GM12891 (cell line): Measurements from ENCODE around the gene STAG3.
"Not testable (repeated sequence)": the region's sequence is repeated elsewhere in the genome, so short reads cannot be mapped to it uniquely, and the experiment has no call there.

Experiments
- DNase-seq: peaks from one replicate; pipeline ENCODE4 v3.0.0; 2011; ENCODE audit warnings: low spot score; ENCODE audit not compliant: insufficient read length
- FAIRE-seq: peaks from 2 replicates; lab custom pipeline; 2011; peaks lifted over from hg19 to GRCh38; lab: Jason Lieb, UNC
- PAX5 ChIP-seq: IDR thresholded peaks from 2 replicates; pipeline ENCODE4 v1.6.1; 2011; ENCODE audit warnings: low read length, moderate library complexity, mild to moderate bottlenecking; ENCODE audit not compliant: insufficient read depth, severe bottlenecking
- POLR2AphosphoS5 ChIP-seq: IDR thresholded peaks from 2 replicates; pipeline ENCODE4 v1.6.1; 2011; ENCODE audit warnings: low read depth, low read length, control low read depth
- SPI1 ChIP-seq: IDR thresholded peaks from 2 replicates; pipeline ENCODE4 v1.6.1; 2011; ENCODE audit warnings: low read depth, low read length, control low read depth
- TAF1 ChIP-seq: IDR thresholded peaks from 2 replicates; pipeline ENCODE4 v1.6.1; 2011; ENCODE audit warnings: low read depth, low read length, control low read depth

STAG3 gene

GRCh38 chr7:100248483-100248882 is 70.8 kb downstream of the STAG3 start:
- no peak for TF ChIP-seq PAX5
- no peak for TF ChIP-seq TAF1
- DNase-seq (no peak), FAIRE-seq (no peak)

GRCh38 chr7:100257017-100257416 is 79.3 kb downstream of the STAG3 start:
- FAIRE-seq (no peak), DNase-seq (no peak)
- TF ChIP-seq SPI1 (no peak), POLR2AphosphoS5 (no peak)

- not testable (repeated sequence) for DNase-seq, FAIRE-seq
These were observed 82.3 kb downstream of the STAG3 start for GRCh38 chr7:100259984-100260383.

- not testable (repeated sequence) for FAIRE-seq, DNase-seq
These were observed 85.2 kb downstream of the STAG3 start for GRCh38 chr7:100262896-100263295.
